ENCODE measurements around the gene INS.

Gene INS

DNA sequence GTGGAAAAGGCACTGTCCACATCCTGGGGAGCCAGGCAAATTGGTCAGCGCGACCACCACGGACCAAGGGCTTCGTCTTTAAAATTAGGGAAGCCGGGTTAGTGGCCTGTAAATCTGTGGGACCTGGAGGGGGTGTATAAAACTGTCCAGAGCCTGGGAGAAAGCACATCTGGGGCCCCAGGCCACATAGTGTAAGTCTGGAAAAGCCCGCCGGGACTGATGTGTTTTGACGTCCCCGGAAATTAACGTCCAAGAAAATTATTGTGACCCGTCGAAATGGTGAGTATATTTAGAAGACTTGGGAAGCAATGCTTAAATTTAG is 17.6 kb downstream of the INS start:
- H3K4me3 ChIP-seq (ENCODE audit: low read depth in 1 of 2, low read length in 2 of 2), result no peak overlapping the region
- peaks cover 17% of the 10 kb centered on the region for H3K27me3 ChIP-seq (ENCODE audit: insufficient read depth, low read length, poor library complexity)
- H3K36me3 ChIP-seq (ENCODE audit: insufficient read depth, low read length), result no peaks in the 10 kb centered on the region
- no peak overlapping the region for H2AFZ ChIP-seq (ENCODE audit: low read depth, low read length)
- H3K79me2 ChIP-seq (ENCODE audit: insufficient read depth, low read length), result no peaks in the 10 kb centered on the region
- H3K9me3 ChIP-seq (ENCODE audit: insufficient read depth, low read length, severe bottlenecking), result no peaks in the 10 kb centered on the region
- no peak overlapping the region for H3K27ac ChIP-seq (ENCODE audit: low read length)
- peaks cover 4% of the 10 kb centered on the region; the same call in 1 of the 2 replicates for H4K20me1 ChIP-seq (ENCODE audit: insufficient read depth, low read length)
- TF ChIP-seq, protein P1, sequence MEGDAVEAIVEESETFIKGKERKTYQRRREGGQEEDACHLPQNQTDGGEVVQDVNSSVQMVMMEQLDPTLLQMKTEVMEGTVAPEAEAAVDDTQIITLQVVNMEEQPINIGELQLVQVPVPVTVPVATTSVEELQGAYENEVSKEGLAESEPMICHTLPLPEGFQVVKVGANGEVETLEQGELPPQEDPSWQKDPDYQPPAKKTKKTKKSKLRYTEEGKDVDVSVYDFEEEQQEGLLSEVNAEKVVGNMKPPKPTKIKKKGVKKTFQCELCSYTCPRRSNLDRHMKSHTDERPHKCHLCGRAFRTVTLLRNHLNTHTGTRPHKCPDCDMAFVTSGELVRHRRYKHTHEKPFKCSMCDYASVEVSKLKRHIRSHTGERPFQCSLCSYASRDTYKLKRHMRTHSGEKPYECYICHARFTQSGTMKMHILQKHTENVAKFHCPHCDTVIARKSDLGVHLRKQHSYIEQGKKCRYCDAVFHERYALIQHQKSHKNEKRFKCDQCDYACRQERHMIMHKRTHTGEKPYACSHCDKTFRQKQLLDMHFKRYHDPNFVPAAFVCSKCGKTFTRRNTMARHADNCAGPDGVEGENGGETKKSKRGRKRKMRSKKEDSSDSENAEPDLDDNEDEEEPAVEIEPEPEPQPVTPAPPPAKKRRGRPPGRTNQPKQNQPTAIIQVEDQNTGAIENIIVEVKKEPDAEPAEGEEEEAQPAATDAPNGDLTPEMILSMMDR (IDR thresholded peaks at IDR 0.05; ENCODE audit: borderline replicate concordance, extremely low read depth, low read length, poor library complexity, severe bottlenecking), result no peak
- no peak for TF ChIP-seq EZH2 (IDR thresholded peaks at IDR 0.05; ENCODE audit: borderline replicate concordance, low read depth, low read length, severe bottlenecking)
- no peak overlapping the region for H3K4me2 ChIP-seq (ENCODE audit: insufficient read depth, low read length)
- DNase-seq, result no peak
- ATAC-seq (ENCODE audit: insufficient read depth, low read depth), result no peak
- no peak overlapping the region for H3K9ac ChIP-seq (ENCODE audit: low read depth, low read length)
- no peaks in the 10 kb centered on the region for H3K4me1 ChIP-seq (ENCODE audit: insufficient read depth, low read length)

DNA sequence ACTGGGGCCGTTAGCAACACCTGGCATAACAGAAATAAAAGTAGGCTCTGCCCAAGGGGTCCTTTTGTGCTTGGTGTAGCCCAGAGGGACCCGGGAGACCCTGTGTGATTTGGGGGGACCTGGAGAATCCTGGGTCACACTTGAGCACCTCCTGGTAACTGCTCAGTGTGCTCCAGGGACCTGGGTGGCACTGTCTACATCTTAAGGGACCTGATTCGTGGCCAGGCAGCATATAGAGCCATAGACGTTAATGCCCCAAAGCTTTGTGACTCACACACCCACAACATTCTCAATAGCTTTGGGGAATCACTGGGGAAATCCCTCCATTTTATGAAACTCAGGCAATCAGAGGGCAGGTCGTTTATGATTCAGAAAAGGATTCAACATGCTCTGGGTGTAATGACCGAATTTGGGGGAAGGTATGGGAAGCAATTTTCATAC is 18.2 kb downstream of the INS start:
- no peaks in the 10 kb centered on the region for H3K4me1 ChIP-seq (ENCODE audit: insufficient read depth, low read length)
- peaks cover 11% of the 10 kb centered on the region for H3K27me3 ChIP-seq (ENCODE audit: insufficient read depth, low read length, poor library complexity)
- H3K27ac ChIP-seq (ENCODE audit: low read length), result no peak overlapping the region
- H3K36me3 ChIP-seq (ENCODE audit: insufficient read depth, low read length), result no peaks in the 10 kb centered on the region
- ATAC-seq (ENCODE audit: insufficient read depth, low read depth) (no peak), DNase-seq (no peak)
- no peak overlapping the region for H2AFZ ChIP-seq (ENCODE audit: low read depth, low read length)
- H4K20me1 ChIP-seq (ENCODE audit: insufficient read depth, low read length), result peaks cover 4% of the 10 kb centered on the region; the same call in 1 of the 2 replicates
- TF ChIP-seq EZH2 (IDR thresholded peaks at IDR 0.05; ENCODE audit: borderline replicate concordance, low read depth, low read length, severe bottlenecking), result no peak
- TF ChIP-seq, protein P1 (IDR thresholded peaks at IDR 0.05; ENCODE audit: borderline replicate concordance, extremely low read depth, low read length, poor library complexity, severe bottlenecking), result no peak
- no peak overlapping the region for H3K4me3 ChIP-seq (ENCODE audit: low read depth in 1 of 2, low read length in 2 of 2)
- no peaks in the 10 kb centered on the region for H3K79me2 ChIP-seq (ENCODE audit: insufficient read depth, low read length)
- H3K4me2 ChIP-seq (ENCODE audit: insufficient read depth, low read length), result no peak overlapping the region
- H3K9me3 ChIP-seq (ENCODE audit: insufficient read depth, low read length, severe bottlenecking), result no peaks in the 10 kb centered on the region
- H3K9ac ChIP-seq (ENCODE audit: low read depth, low read length), result no peak overlapping the region

- Histone ChIP-seq H3K4me2 (ENCODE audit: insufficient read depth, low read length) (no peak overlapping the region), H3K36me3 (ENCODE audit: insufficient read depth, low read length) (no peaks in the 10 kb centered on the region), H3K79me2 (ENCODE audit: insufficient read depth, low read length) (no peaks in the 10 kb centered on the region), H4K20me1 (ENCODE audit: insufficient read depth, low read length) (peaks cover 4% of the 10 kb centered on the region; the same call in 1 of the 2 replicates), H3K9me3 (ENCODE audit: insufficient read depth, low read length, severe bottlenecking) (no peaks in the 10 kb centered on the region), H3K9ac (ENCODE audit: low read depth, low read length) (no peak overlapping the region), H3K4me3 (ENCODE audit: low read depth in 1 of 2, low read length in 2 of 2) (no peak overlapping the region), H2AFZ (ENCODE audit: low read depth, low read length) (no peak overlapping the region), H3K27me3 (ENCODE audit: insufficient read depth, low read length, poor library complexity) (peaks cover 10% of the 10 kb centered on the region), H3K4me1 (ENCODE audit: insufficient read depth, low read length) (no peaks in the 10 kb centered on the region), H3K27ac (ENCODE audit: low read length) (no peak overlapping the region)
- DNase-seq (no peak), ATAC-seq (ENCODE audit: insufficient read depth, low read depth) (no peak)
- TF ChIP-seq EZH2 (IDR thresholded peaks at IDR 0.05; ENCODE audit: borderline replicate concordance, low read depth, low read length, severe bottlenecking), result no peak
- TF ChIP-seq, protein P1 (IDR thresholded peaks at IDR 0.05; ENCODE audit: borderline replicate concordance, extremely low read depth, low read length, poor library complexity, severe bottlenecking), result no peak
These were observed 18.7 kb downstream of the INS start for GRCh38 chr11:2142300-2142759.

Measured in DND-41 (cell line).